ENCODE results near the gene CCDC15.
"Not testable (repeated sequence)": the region's sequence is repeated elsewhere in the genome, so short reads cannot be mapped to it uniquely, and the experiment has no call there.

Gene CCDC15

DNA sequence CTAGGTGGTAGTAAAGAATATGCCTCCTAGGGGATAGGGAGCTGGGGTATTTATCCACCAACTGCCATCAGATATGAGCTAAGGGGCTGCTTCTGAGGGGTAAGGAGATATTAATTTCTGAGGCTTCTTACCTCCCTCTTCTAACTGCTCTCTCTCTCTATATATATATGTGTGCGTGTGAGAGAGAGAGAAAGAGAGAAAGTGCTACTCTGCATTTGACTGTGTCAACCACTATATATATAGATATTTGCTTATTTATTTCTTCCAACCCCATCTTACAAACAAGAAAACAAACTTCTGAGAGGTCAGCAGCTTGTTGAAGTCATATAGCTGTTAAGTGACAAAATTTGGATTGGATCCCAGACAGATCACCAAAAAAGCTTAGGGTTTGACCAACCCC lies 12.3 kb upstream of the CCDC15 start:
- DNase-seq (ENCODE audit: low read depth in 2 of 2) = no peak

DNA sequence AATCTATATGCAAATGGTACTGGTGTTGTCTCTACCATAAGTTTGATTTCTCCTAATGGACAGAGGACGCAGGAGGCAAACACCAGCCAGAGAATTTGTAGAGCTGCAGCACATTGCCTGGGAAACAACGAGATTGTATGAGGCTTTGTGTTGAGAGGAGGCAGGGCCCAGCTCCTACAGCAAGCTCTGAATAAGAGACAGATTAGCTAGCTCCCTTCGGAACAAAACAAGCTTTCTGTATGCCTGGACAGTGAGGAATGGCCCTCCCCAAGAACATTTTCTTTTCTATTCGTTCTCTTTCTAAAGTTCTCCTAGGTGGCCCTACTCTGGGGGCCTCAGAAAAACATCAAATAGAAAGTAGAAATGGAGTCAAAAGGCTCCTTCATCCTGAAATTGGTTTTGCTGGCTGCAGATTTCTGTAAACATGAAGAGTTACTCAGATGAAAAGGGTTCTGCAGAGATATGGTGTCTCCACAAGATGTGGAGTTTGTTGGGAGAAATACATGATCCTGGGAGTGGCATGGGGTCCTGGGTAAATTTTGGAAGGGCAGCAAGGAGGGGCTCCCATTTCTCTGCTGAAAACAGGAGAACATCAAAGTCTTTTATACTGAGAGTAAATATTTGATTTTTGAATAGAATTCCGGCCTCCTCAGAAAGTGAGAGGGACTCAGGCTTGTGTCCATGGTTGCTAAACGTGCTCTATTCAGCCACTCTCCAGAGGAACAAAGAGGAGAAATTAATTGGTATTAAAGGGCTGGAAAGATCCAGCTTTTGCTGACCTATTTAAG lies 11.3 kb upstream of the CCDC15 start:
- no peak for DNase-seq (ENCODE audit: low read depth in 2 of 2)

DNA sequence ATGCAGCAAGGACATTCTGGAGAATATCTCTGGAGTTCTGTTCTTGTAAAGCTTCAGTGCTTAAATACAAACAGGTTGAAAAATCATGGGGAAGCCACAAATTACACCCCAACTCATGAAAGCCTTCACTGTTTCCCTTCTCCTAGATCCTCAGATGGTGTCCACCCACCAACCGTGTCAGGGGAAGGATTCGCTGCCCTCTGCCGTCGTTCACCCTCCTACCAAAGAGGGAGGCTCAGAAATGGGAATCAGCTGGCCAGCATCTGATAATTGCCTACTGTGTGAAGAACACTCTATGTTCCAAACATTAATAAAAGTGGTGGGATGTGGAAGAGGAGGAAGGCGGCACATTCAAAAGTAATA lies 10.8 kb upstream of the CCDC15 start:
- no peak for DNase-seq (ENCODE audit: low read depth in 2 of 2)

DNA sequence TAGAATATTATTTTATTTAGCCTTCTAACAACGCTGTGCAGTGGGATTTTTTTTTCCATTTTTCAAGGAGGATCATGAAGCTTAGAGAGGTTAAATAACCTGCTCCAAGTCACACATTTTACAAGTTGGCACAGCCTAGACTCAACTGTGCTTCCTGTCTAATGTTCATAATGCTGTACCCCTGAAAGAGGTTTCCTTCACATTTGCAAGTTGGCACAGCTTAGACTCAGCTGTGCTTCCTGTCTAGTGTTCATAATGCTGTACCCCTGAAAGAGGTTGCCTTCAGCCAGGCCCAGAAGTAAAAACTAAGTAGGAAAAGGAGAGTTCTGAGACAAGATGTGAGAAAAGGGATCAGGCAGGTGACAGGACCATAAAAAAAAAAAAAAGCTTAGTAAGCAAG lies 10.3 kb upstream of the CCDC15 start:
- no peak for DNase-seq (ENCODE audit: low read depth in 2 of 2)

DNA sequence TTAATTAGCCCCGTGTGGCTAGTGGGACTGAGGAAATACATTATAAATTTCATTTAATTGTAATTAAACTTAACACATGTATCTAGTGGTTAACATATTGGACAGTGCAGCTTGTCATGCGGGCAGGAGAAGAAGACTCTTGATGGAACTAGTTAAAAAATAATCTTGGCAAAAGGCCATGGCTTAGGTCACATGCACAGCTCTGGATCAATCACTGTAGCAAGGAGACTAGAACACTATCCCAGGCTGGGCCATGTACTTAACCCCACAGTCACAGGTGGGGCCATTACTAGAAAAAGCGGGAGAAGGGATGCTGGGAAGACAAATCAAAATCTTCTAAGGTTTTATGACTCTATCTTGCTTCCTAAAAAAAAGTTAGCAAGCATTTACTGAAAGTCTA lies 9.4 kb upstream of the CCDC15 start:
- no peak for DNase-seq (ENCODE audit: low read depth in 2 of 2)

DNA sequence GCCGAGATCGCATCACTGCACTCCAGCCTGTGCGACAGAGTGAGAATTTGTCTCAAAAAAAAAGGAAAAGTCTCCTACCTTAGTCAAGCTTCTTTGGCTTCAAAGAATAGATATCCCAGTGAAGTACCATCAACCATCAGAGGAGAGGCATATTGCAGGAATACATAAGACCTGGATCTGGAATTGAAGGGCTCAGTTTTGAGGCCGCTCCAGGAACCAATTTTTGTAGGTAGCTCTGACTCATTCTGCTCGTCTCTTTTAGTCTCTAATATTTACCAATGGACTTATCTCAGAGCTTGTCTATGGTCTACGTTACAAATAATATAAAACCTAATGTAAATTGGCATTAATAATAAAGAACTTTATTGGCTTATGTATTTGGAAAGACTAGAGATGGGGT lies 8.2 kb upstream of the CCDC15 start:
- no peak for DNase-seq (ENCODE audit: low read depth in 2 of 2)

DNA sequence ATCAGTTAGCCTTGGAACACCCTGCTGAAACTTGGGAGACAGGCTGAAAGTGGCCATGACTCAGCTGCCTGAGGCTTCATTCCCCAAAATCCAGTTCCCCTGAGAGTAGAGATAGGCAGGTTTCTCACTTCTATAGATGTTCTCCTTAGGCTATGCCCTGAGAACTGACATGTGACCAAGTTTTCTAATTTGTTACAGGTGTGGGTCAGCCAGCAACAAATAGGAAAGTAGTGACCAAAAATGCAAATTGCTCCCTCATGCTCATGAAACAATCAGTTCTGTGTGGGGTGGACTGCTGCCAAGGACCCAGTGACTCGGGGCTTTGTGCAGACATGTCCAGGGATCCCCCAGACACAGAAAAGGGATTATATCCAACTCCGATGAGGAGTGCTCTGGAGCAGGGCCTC lies 7.3 kb upstream of the CCDC15 start:
- no peak for DNase-seq (ENCODE audit: low read depth in 2 of 2)

DNA sequence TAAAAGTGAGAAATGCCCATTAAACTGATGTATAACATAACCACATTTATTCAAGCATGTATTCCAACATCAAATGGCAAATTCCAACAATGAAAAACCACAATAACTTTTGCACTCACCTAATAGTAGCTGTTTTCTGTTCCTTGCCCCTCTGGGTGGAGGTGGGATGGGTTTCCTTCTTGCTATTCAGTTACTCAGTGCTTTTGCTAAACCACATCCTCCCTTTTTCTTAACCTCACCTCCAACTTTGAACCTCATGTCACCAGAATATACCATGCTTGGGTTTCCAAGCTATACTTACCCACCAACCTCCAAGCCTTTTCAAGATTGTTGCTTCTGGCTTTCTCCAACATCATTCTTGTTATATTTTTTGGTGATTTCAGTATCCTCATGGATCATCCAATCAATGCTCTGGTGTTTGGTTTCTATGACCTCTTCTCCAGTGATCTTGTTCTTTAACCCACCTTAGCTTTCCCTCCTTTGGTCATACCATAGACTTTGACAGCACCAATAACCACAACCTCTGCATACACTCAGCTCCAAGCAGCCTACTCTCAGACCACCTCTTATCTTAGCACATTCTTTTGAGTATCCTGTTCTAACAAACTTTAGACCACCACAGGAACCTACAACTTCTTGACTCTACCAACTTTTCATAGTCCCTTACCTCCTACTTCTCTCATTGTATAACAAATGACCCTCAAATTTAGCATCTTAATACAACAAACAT lies 3.2 kb upstream of the CCDC15 start:
- DNase-seq (ENCODE audit: low read depth in 2 of 2) = no peak

DNA sequence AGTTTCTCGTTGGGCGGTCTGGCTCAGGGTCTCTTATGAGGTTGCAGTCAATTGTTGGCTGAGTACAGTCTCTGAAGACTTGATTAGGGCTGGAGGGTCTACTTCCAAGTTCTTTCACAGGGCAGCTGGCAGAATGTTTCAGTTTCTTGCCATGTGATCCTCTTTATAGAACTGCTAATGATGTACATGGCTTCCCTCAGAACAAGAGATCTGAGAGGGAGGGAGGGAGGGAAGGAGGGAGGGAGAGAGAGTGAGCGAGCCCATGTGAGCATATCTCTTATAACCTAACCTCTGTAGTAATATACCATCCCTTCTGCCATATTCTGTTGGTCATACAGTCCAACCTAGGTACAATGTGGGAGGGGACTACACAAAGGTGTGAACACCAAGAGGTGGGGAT lies 2.7 kb upstream of the CCDC15 start:
- DNase-seq (ENCODE audit: low read depth in 2 of 2) = no peak

DNA sequence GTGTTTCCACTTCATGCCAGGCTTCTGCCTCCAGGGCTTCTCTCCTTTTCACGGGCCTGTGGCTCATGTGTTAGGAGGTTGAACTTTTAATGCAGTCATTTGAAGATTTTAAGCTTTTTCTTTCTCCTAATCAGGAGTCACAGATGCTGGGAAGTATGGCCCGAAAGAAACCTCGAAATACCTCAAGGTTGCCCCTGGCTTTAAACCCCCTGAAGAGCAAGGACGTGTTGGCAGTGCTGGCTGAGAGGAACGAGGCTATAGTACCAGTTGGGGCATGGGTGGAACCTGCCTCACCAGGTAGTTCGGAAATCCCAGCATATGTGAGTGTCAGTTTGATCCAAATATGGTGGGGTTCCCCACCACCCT lies 571 bp downstream of the CCDC15 start:
- no peak for DNase-seq (ENCODE audit: low read depth in 2 of 2)

DNA sequence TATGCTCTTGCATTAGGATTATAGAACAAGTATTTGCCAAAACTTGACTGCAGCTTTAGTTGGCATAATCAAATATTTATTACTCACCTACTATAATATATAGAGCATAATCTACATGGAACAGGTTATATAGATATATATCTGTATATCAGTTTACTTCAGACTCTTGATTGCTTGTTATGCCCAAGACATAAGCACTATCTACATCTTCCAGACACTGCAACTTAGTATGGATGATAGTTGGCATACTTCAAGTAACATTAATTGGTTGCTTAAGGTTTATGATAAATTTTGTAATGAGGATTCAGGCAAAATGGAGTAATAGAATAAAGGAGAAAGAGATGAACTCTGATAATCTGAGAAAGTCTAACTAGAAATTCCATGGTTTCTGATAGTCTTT lies 1.0 kb downstream of the CCDC15 start:
- DNase-seq (ENCODE audit: low read depth in 2 of 2) = no peak

DNA sequence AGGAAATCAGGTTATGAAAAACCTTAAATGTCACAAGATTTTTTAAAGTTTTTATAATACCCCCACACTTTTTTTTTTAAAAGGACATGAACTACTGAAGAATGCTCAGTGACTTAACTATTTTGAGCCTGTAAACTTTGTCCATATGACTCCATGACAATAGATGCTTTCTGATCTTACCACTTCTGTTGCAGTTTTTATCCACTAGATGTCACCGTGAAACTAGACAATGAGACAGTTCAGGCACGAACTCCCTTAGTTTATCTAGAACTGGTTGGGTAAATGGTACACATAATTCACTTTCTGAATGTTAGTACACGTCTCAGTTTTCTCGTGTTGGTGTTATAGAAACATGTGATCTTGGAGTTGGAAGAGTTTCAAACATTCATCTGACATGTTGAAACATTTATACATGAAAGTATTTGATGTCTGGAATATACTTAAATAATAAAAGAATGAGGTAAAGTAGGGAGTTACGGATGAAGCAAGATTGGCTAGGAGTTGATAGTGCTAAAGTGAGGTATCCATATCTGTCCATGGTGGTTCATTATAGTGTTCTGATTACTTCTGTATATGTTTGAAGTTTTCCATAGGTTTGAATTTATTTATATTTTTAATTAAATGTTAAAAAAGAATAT lies 8.1 kb downstream of the CCDC15 start:
- DNase-seq (ENCODE audit: low read depth in 2 of 2) = no peak

DNA sequence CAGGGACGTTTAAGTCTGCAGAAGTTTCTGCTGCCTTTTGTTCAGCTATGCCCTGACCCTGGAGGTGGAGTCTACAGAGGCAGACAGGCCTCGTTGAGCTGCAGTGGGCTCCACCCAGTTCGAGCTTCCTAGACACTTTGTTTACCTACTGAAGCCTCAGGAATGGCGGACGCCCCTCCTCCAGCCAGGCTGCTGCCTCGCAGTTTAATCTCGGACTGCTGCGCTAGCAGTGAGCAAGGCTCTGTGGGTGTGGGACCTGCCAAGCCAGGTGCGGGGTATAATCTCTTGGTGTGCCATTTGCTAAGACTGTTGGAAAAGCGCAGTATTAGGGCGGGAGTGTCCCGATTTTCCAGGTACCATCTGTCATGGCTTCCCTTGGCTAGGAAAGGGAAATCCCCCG lies 14.2 kb downstream of the CCDC15 start:
- not testable (repeated sequence) for DNase-seq (ENCODE audit: low read depth in 2 of 2)

DNA sequence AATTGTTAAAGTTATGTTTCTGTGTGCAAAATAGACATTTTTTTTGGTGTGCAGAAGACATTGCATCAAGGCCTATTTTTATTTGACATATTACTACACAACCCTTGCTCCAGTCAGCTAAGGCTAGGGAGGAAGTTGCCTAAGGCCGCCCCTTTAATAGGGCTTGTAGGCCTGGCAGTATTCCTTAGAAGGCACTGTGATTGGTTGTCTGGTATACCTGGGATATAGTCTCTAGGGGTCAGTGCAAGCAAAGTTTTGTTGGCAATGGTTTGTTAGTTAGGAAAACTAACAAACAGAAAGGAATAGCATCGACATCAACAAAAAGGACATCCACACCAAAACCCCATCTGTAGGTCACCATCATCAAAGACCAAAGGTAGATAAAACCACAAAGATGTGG lies 16.9 kb downstream of the CCDC15 start:
- DNase-seq (ENCODE audit: low read depth in 2 of 2) = no peak

DNA sequence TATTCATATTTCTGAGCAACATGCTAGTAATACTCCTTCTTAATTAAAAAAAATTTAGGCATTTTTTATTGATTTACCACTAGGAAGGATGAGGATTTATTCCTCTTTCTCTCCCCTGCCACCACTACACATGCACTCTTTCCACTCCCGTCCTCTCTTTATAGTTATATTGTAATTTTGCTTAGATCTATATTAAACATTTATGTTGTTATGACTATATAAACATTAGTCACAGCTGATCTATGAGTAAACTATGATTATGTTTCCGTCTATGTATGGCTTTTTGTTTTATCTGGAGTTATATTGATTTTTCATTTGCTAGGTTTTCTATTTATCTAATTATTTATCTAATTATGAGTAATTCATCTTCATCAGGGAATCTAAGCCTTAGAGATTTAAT lies 17.8 kb downstream of the CCDC15 start:
- no peak for DNase-seq (ENCODE audit: low read depth in 2 of 2)

DNA sequence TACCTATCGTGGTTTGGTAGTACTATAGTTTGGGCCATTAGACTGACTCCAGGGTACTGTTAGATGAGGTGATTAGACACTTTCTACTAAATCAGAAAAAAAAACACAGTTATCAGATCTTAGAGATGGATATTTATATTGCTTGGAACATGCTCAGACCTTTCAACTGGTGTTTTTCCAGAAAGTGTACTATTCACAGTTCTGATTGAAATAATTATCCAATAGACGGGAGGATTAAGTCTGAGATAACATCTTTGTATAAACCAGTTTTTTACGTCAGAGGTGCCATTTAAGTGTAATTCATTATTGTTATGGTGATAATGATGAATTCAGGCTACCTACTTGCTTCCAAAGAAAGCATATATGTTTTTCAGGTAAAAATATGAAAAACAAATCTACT lies 22.5 kb downstream of the CCDC15 start:
- DNase-seq (ENCODE audit: low read depth in 2 of 2) = no peak

DNA sequence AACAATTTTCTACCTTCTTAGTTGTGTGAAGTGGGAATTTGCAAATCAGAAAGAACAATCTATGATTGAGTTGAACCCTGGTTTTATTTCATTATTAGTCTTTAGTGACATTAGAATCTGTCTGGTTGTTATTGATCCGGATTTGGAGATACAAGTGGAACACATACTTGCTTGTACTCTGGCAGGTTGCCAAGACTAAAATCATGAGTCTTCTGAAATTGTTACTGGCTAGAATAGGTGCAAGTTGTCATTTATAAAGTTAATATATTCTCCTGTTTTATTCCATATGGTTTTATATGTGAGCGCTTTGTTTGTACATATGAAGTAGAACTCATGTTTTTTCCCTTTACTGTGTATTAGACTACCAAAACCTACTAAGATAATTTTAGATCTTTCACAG lies 23.0 kb downstream of the CCDC15 start:
- no peak for DNase-seq (ENCODE audit: low read depth in 2 of 2)

DNA sequence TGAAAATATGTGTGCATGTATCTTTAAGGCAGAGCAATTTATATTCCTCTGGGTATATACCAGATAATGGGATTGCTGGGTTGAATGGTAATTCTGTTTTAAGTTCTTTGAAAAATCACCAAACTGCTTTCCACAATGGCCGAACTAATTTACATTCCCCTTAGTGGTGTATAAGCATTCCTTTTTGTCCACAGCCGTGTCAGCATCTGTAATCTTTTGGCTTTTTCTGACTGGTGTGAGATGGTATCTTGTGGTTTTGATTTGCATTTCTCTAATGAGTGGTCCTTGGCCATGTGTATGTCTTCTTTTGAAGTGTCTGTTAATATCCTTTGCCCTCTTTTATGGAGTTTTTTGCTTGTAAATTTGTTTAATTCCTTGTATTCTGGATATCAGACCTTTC lies 24.3 kb downstream of the CCDC15 start:
- no peak for DNase-seq (ENCODE audit: low read depth in 2 of 2)

DNA sequence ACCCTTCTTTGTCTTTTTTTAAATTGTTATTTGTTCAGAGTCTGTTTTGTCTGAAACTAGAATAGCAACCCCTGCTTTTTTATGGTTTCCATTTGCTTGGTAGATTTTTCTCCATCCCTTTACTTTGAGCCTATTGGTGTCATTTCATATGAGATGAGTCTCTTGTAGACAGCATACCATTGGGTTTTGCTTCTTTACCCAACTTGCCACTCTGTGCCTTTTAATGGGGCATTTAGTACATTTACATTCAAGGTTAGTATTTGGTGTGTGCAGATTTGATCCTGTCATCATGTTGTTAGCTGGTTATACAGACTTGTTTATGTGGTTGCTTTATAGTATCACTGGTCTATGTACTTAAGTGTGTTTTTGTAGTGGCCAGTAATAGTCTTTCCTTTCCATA lies 28.0 kb downstream of the CCDC15 start:
- no peak for DNase-seq (ENCODE audit: low read depth in 2 of 2)

DNA sequence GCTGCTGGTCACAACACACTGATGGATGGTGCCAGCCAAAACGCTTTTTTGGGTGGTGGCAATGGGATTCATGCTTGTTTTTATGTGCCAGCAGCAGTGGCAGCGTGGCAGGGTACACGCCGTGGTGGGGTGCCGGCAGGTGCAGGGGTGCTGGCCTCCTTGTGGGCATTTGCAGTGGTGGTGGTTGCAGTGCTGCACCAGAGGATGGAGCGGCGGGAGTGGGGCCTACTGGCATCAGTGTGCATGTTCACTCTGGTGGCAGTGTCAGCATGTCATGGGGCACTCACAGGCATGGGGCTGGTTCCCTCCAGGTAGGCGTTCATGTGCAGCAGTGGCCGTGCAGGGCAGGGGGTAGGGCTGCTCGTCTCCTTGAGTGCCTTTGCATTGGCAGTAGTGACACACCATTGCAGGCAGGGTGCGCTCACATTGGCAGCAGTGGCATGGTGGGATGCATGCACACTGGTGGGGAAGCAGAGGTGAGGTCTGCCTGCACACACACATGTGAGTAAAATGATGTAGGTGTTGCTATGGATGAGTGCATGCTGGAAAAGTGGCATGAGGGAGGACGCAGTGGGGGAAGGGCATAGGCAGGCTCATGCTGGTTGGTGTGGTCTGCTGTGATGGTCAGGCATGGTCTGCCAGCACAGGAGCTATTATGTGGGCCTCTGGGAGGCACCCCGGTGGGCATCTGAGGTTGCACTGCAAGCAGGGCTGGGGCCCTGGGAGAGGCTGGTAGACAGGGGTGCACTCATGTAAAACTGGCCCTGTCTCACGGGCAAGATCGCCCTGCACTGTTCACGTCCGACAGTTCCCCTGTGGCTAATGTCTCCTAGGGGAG lies 29.9 kb downstream of the CCDC15 start:
- no peak for DNase-seq (ENCODE audit: low read depth in 2 of 2)

DNA sequence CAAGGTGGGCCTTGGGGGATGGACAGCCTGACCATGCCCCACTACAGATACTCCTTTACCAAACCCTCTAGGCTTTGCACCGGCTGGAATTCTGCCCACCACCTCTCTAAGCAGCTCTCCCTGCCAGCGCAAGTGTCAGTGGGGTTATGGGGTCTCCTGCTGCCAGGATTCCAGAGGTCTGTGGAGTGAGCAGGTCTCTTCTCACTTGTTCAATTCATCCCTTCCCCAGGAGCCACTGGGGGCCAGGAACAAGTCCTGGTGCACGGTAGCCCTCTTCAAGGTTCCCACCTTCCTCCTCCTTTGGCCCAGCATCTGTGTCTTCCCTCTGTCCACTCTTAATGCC lies 30.5 kb downstream of the CCDC15 start:
- DNase-seq (ENCODE audit: low read depth in 2 of 2) = no peak

DNA sequence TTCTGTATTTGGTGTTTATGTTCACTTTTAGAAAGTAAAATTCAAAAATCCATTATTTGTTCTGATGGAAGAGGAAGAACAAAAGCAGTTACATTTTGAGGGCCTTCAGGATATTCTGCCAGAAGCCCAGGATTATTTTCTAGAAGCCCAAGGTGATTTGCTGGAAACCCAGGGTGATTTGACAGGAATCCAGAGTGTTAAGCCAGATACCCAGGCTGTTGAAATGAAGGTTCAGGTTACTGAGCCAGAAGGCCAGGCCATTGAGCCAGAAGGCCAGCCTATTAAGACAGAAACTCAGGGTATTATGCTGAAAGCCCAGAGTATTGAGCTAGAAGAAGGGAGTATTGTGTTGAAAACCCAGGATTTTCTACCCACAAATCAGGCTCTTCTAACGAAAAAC lies 33.1 kb downstream of the CCDC15 start:
- no peak for DNase-seq (ENCODE audit: low read depth in 2 of 2)

DNA sequence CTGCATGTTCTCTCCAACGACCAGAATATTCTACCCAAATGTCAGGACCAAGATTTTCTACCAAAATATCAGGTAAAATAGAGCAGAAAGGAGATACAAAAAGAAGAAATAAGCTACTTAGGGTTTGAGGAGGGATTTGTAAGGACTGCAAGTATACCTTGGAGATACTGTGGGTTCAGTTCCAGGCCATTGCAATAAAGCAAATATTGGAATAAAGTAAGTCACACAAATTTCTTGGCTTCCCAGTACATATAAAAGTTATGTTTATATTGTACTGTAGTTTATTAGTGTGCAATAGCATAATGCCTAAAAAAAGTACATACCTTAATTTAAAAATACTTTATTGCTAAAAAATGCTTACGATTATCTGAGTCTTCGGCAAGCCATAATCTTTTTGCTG lies 34.1 kb downstream of the CCDC15 start:
- no peak for DNase-seq (ENCODE audit: low read depth in 2 of 2)

Data from stimulated activated CD8-positive, alpha-beta memory T cell treated with anti-CD3 and anti-CD28 coated beads, Interleukin-2, amount 100 ng/mL, for 1 hour (primary cell).